Small intestine (tissue), 7 donors: ENCODE data around the gene ARHGAP11B. TPM values are rescaled to one million over a fixed set of nuclear protein-coding genes. Genes with fewer than 3 reads are reported as not detected.
"Not testable (repeated sequence)": the region's sequence is repeated elsewhere in the genome, so short reads cannot be mapped to it uniquely, and the experiment has no call there.

Experiments
- DNase-seq, 2 donors: peaks; one replicate each; pipeline versions ENCODE4 v3.0.0 to v3.0.0-alpha.2; 2013
- FAIRE-seq: peaks from 2 replicates; lab custom pipeline; 2012; peaks lifted over from hg19 to GRCh38; lab: Jason Lieb, UNC
- H3K27ac ChIP-seq, 3 donors: one replicate each; pipeline ENCODE4 v1.5.1; 2013; ENCODE audit warnings: low read length in 2 of 3, mild to moderate bottlenecking in 2 of 3, control low read depth in 1 of 3, inconsistent platforms in 1 of 3, low read depth in 1 of 3, moderate library complexity in 1 of 3
- H3K27me3 ChIP-seq, 3 donors: one replicate each; pipeline ENCODE4 v1.6.1; 2013; ENCODE audit warnings: low read length in 3 of 3, inconsistent platforms in 1 of 3; ENCODE audit not compliant: control insufficient read depth in 3 of 3, insufficient read depth in 3 of 3
- H3K36me3 ChIP-seq, 3 donors: one replicate each; pipeline ENCODE4 v1.6.1; 2013; ENCODE audit warnings: low read length in 3 of 3, inconsistent platforms in 1 of 3, low read depth in 1 of 3, mild to moderate bottlenecking in 1 of 3, moderate library complexity in 1 of 3; ENCODE audit not compliant: control insufficient read depth in 3 of 3, insufficient read depth in 2 of 3
- H3K4me1 ChIP-seq, 3 donors: one replicate each; pipeline ENCODE4 v1.6.1; 2013; ENCODE audit warnings: low read length in 2 of 3, inconsistent platforms in 1 of 3, low read depth in 1 of 3, mild to moderate bottlenecking in 1 of 3, moderate library complexity in 1 of 3; ENCODE audit not compliant: control insufficient read depth in 3 of 3, insufficient read depth in 2 of 3
- H3K4me3 ChIP-seq, 3 donors: one replicate each; pipeline ENCODE4 v1.5.1; 2013; ENCODE audit warnings: low read length in 3 of 3, control low read depth in 1 of 3, inconsistent platforms in 1 of 3, low read depth in 1 of 3, mild to moderate bottlenecking in 1 of 3, moderate library complexity in 1 of 3
- H3K9me3 ChIP-seq, 2 donors: one replicate each; pipeline ENCODE4 v1.6.1; 2013; ENCODE audit warnings: low read depth in 1 of 2, low read length in 1 of 2; ENCODE audit not compliant: control insufficient read depth in 2 of 2, insufficient read depth in 1 of 2
- WGBS, 3 donors: extraction: QIAGEN DNeasy Blood & Tissue Kit; methylation state at CpG; one replicate each; pipeline ENCODE4 v1.1.7; 2013; 5-methylcytosine and 5-hydroxymethylcytosine counted together
- polyA plus RNA-seq, 4 donors: library from polyadenylated mRNA; stranded (reverse) in 3 of 4; unstranded in 1 of 4; fragments of 200-250 nt in 3 of 4; fragments of 120-200 nt in 1 of 4; gene quantifications; one replicate each; pipeline versions ENCODE4 v1.2.1 to v1.2.3, GENCODE V29; 2013
- donor health status: healthy with polysubstance abuse.
- donor health status: control.
- donor health status: control.
- donor health status: Bipolar disorder and iron deficiency.
- donor health status: healthy.

Gene ARHGAP11B

GRCh38 chr15:30680997-30681396 lies 55.1 kb downstream of the ARHGAP11B start:
- not testable (repeated sequence) for H3K36me3 ChIP-seq, FAIRE-seq, DNase-seq, H3K27me3 ChIP-seq, H3K27ac ChIP-seq, H3K4me1 ChIP-seq, H3K4me3 ChIP-seq, H3K9me3 ChIP-seq
- 95 to 98% (median 96%) methylated on average over 2 of the region's 3 CpGs for WGBS, 3 donors

GRCh38 chr15:30685709-30686285 lies 59.9 kb downstream of the ARHGAP11B start:
- not testable (repeated sequence) for H3K9me3 ChIP-seq, FAIRE-seq, H3K27ac ChIP-seq, DNase-seq, H3K36me3 ChIP-seq, H3K27me3 ChIP-seq, H3K4me3 ChIP-seq, H3K4me1 ChIP-seq
- WGBS, 3 donors, result 81 to 92% (median 90%) methylated on average over 6 of the region's 6 CpGs

DNA sequence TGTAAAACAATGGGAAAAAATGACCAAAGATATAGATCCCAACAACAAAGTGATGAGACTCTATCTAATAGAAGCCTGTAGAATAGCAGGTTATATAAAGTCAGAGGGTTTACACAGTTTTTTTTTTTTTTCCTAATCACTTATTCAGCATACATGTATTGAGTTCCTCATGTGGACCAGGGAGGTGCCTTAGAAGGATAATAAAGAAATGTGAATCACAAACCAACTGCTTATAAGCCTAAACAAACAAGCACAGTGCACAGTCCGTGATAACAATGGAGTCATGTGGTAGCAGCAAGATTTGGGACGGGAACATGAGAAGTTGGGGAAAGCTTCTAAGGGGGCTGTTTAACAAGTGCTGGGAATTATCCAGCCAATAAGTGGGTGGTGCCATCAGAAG lies 60.7 kb downstream of the ARHGAP11B start:
- H3K27me3 ChIP-seq, H3K36me3 ChIP-seq, DNase-seq, FAIRE-seq, H3K4me3 ChIP-seq, H3K9me3 ChIP-seq, H3K27ac ChIP-seq, H3K4me1 ChIP-seq: not testable (repeated sequence)
- 25 to 59% (median 31%) methylated on average over 2 of the region's 2 CpGs for WGBS, 3 donors

Other genes with a start within 250 kb of the ARHGAP11B start
- 1 to 10 TPM in 2 of 4 donors, under 1 TPM in 2; 0.67 to 2.0 (median 1.0) TPM for gene CHRFAM7A, start 232.6 kb upstream of the ARHGAP11B start, polyA plus RNA-seq
- gene GOLGA8R, start 211.9 kb upstream of the ARHGAP11B start, polyA plus RNA-seq, result 1 to 10 TPM in 1 of 4 donors, under 1 TPM in 2, not detected in 1; 0.39 to 5.4 (median 0.81) TPM
- gene GOLGA8Q, start 74.1 kb upstream of the ARHGAP11B start, polyA plus RNA-seq, result 1 to 10 TPM in 1 of 4 donors, under 1 TPM in 1, not detected in 2; 0.21 to 1.6 TPM
- under 1 TPM in 2 of 4 donors, not detected in 2; 0.12 to 0.24 TPM for gene GOLGA8H, start 22.1 kb upstream of the ARHGAP11B start, polyA plus RNA-seq